Measurements from ENCODE around the gene CLK1.

DNA sequence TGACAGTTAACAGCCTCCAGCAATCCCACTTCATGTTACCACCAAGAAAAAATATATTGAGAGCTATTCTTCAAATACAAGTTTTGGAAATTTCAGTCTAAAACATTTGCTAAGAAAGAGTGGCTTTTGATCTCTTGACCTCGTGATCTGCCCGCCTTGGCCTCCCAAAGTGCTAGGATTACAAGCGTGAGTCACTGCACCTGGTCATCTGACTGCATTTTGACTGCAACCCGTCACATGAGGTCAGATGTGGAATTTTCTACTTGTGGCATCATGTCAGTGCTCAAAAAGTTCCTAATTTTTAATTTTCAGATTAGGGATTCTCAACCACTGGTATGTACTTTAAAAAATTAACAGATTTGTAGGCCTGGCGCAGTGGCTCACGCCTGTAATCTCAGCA is 9.1 kb upstream of the CLK1 start:
- TF ChIP-seq POLR2A (IDR thresholded peaks at IDR 0.05; ENCODE audit: low read depth, low read length) (no peak), GATA2 (IDR thresholded peaks at IDR 0.05; ENCODE audit: insufficient read depth, insufficient read length, low read depth, low read length) (no peak), MYC (IDR thresholded peaks at IDR 0.05; ENCODE audit: low read depth, low read length) (no peak), JUN (IDR thresholded peaks at IDR 0.05; ENCODE audit: borderline replicate concordance, insufficient read depth, insufficient read length, low read depth) (no peak), POLR2AphosphoS5 (IDR thresholded peaks at IDR 0.05; ENCODE audit: insufficient read depth, low read depth, low read length) (no peak), EZH2 (IDR thresholded peaks at IDR 0.05; ENCODE audit: borderline replicate concordance, low read depth, low read length, severe bottlenecking) (no peak)
- TF ChIP-seq, protein P1, sequence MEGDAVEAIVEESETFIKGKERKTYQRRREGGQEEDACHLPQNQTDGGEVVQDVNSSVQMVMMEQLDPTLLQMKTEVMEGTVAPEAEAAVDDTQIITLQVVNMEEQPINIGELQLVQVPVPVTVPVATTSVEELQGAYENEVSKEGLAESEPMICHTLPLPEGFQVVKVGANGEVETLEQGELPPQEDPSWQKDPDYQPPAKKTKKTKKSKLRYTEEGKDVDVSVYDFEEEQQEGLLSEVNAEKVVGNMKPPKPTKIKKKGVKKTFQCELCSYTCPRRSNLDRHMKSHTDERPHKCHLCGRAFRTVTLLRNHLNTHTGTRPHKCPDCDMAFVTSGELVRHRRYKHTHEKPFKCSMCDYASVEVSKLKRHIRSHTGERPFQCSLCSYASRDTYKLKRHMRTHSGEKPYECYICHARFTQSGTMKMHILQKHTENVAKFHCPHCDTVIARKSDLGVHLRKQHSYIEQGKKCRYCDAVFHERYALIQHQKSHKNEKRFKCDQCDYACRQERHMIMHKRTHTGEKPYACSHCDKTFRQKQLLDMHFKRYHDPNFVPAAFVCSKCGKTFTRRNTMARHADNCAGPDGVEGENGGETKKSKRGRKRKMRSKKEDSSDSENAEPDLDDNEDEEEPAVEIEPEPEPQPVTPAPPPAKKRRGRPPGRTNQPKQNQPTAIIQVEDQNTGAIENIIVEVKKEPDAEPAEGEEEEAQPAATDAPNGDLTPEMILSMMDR (IDR thresholded peaks at IDR 0.05; ENCODE audit: extremely low read depth in 1 of 2, insufficient read depth in 1 of 2, low read depth in 1 of 2, low read length in 2 of 2), result no peak
- TF ChIP-seq, protein P2, sequence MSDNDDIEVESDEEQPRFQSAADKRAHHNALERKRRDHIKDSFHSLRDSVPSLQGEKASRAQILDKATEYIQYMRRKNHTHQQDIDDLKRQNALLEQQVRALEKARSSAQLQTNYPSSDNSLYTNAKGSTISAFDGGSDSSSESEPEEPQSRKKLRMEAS (IDR thresholded peaks at IDR 0.05; ENCODE audit: insufficient read depth, insufficient read length), result no peak

All from endothelial cell of umbilical vein (primary cell).